HG02623 (cell line): ENCODE measurements around the gene ANO2.
"Not testable (repeated sequence)": the region's sequence is repeated elsewhere in the genome, so short reads cannot be mapped to it uniquely, and the experiment has no call there.

ENCODE experiments used
- ATAC-seq: cut with Tn5 transposase; IDR thresholded peaks from one replicate; pipeline ENCODE4 v1.9.1; 2021; ENCODE audit warnings: moderate library complexity; ENCODE audit not compliant: unreplicated experiment

ANO2 gene

DNA sequence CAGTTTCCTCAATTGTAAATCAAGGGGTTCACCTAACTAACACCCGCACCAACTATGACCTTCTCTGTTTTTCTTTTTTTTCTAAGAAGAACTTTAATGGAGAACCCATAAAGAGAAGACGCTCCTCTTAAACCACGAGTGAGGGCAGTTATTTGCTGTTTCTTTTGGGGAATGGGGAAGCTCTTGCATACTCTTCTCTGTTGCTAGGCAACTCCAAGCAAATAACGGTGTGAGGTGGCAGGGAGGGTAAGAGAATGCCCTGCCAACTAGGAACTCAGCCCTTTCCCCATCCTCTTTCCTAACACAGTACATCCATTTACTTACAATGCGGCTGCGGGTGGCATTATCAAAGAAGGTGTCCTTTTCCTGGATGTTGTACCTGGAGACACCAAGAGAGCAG, 114.9 kb downstream of the ANO2 start:
- no peak for ATAC-seq

DNA sequence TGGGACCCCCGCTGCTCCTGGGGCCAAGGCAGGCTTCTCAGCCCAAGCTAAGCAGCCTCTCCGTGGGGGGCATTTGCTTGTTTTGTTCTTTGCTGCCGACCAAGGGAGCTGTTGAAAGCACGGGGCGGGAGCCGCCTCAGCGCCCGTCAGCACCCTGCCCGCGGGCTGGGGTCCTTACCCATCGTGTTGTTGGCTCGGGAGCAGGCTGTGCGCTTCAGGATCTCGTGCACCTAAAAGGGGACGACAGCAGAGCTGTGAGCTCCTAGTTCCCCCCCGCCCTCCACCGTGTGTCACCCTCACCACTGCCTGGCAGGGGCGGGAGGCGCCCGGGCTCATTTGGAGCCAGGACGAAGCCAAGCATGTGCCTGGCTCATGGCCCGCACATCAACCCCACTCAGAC, 117.5 kb downstream of the ANO2 start:
- no peak for ATAC-seq

DNA sequence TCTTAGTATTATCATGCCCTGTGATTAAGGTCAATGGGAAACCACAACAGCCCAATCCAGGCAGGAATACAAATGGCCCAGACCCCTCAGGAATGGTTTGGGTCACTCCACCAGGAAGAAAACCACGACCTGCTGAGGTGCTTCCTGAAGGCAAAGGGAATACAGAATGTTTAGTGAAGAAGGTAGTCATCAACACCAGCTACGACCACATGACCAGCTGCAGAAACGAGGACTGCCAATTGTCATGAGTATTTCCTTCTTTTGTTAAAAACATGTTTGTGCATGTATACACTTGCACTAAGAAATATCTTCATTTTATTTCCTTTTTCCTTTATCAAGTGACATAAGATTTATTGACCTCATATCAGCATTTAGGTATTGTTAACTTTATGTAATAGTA, 119.3 kb downstream of the ANO2 start:
- not testable (repeated sequence) for ATAC-seq

DNA sequence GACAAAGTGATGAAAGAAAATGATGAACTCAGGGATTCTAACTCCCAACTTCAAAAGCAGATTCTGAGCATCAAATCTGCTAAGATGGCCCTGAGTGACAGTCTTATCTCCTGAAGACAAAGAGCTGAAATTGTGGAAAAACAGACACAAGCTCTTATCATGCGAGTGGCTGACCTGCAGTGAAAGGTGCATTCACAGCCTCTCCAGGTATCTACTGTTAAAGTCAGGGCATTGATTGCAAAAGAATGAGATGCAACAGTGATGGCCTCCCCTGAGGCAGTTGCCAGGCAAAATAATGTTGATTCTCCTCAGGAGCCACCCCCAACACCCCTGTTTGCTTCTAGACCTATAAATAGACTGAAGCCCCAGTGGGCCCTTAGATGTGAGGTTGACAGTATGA, 126.2 kb downstream of the ANO2 start:
- ATAC-seq: not testable (repeated sequence)

DNA sequence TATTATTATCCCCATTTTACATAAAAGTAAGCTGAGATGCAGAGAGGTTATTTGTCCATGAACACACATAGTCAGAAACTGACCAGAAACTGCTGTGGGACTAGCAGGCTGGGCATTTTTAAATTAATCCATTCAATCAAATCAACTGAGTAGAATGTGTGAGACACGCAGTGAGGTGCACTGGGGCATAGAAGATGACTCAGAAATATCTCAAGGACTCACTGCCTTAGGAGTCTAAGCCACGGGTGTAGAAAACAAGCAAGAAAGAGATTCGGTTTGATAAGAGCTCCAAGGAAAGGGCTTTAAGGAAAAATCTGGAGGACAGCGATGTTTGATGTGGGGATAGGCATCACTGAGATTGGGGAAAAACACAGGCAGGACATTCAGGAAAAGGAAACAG, 127.8 kb downstream of the ANO2 start:
- ATAC-seq: no peak

DNA sequence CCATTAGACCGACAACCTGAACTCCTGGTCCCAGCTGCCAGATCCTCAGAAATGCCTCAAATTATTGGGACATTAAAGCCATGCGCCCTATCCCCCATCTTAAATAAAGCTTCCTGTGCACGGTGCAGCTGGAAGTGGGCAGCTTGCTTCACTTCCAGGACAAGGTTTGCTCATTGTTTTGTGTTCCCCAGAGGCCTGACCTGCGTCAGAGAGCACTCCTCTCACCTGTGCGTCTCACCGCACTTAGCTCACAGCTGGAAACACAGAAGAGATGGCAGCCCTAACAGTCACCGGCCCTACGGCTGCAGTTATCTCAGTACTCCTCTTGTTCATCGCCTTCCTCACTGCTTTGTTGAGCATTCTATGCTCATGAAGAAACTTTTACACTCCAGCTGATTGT, 135.5 kb downstream of the ANO2 start:
- ATAC-seq: no peak

DNA sequence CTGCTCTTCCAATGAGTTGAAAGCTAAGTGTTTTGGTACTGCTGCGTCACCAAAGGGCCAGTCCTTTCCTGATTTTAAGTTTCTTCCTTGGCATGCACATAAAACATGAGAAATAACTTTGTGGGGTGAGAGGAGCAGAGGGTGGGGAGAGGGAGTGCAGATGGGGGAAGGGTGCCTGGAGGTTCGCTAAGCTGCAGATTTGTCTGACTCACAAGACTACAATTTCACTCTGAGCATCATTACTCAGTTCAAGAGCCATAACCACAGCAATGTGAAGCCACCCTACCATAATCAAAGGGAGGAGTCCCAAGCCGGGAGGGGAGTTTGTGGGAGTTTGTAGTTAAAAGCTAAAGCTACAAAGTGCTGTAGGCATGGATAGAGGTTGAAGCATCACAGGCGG, 136.1 kb downstream of the ANO2 start:
- no peak for ATAC-seq

DNA sequence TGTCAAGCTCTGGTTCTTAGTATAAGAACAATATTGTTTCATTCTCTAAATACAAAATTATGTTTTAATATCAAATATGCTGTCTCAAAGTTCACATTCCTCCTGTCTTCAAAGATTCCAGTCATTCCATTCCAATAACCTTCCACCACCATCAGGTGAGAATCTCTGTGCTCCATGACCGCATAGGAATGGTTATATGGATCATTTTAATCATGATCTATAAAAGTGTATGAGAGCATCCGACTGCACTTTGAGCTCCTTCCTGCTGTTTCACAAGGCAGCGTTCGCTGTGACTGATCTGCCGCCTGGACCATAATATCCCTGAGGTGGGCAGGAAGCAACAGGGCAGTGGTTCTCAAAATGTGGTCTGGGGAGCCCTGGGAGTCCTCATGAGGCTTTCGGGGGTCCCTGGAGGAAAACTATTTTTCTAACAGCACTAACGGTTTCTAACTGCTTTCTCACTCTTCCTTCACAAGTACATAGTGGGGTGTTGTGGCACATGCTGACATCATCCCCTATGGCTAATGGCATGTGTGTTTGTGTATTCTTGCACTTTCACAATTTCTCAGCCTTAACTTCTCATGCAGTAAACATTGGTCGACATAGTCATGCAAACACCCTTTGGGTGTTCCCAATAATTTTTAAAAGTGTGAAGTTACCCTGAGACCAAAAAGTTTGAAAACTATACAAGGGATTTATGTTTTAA, 137.4 kb downstream of the ANO2 start:
- ATAC-seq: no peak

DNA sequence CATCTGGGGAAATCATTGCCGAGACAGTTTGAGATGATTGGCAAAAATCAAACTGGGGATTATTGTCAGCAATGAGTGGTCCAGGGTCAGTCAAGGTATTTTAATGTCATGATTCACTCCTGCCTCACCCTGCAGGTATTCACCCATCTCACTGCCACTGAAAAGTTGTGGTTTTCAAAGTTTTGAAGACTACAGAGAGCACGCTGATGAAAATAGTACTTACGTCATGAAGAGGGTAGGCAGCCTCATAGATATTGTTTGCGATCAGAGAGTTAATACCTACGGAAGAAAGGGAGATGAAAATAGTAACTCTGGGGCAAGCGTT, 138.0 kb downstream of the ANO2 start:
- no peak for ATAC-seq

DNA sequence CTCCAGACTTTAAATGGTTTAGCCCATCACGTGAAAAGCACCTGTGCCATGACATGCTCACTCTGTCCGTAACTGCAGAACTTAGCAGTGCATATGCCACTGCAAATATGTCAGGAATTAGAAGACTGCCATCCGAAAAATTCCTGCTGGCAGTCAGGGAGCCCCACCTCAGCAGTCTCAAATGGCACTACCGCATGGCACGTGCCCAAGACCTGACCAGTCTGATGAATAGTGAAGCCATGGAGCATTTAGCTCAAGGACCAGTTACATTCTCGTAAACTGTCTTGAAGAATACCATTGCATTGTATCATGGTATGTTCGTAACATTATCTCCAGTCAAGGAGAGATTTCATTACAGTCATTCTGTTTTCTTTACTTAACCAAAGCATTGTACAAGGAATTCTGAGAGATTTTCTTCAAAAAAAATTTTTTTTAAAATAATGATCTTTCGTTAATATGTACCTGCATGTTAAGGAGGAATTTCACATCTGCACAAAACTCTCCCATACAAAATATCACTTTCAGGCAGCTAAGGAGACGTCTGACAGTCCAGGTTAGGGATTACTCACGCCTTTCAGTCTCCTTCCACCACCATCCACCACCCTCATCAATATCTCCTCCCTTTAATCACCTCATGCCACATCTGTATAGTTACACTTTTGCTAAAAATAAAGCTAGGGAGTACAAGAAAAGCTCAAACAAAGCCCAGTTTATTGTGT, 138.5 kb downstream of the ANO2 start:
- no peak for ATAC-seq

DNA sequence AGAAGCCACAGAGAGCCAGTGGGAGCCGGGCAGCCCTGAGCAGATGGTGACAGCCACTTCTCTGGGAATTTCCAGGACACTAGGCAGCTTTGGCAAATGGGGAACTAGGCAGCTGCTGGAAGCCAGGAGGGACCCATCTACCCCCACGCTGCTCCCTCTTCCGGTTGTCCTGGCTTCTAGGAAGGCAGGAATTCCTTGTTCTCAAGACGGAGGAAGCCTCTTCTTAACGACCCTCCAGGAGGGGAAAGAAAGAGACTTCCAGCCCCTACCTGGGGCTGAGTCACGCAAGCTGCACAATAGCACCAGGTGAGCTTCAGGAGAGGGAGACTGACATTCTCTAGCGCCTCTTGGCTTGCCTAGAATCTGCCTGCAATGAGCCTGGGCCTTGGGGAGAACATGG, 141.5 kb downstream of the ANO2 start:
- ATAC-seq: no peak

DNA sequence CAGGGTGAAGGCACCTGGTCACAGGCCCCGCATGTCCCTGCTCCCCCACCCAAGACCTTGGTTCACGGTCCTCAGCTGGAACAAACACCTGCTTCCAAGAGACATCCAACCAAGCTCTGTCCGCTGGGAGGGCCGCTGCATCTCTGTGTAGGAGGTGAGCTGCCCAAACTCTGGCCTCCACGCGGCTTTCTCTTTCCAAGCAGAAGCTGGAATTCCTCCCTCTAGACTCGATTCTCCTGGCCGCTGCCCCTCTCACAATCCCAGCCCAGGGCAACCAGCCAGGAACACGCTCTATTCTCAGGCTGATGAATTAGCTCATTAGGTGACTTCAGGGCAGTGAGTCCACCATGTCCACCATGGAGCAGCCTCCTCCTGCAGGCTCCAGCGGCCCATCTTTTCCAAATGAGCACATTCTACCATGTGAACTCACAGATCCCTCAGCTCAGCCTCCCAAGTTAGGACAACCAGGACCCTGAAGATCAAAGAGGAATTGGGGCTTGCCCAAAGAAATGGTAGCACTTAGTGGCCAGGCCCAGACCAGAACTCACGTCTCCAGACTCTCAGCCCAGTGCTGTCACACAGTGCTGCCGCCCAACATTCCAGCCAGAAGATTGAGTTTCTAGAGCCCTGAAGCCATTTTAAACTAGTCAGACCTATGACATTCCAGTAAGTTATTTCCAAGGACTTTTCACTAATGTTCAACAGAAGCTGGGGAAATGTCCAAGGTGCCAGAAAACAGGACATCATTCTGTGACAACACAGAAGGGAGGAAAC, 146.6 kb downstream of the ANO2 start:
- ATAC-seq: no peak

DNA sequence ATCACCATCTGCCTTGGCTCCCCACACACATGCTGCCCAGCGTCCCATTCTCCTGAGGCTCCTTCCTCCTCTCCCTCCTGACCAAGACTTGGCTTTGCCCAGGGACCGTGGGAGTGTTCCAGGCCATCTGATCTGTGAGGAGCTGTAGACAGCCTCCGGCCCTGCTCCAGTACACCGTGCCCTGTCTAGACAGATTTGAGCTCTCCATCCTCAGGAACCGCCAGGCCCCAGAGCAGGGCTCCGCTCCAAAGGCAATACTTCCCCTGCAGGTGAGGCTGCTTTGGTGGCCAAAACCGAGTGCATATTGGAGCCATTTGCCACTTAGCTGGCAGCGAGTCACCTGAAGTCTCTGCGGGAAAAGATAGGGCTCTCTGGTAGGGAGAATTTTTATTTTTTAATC, 147.4 kb downstream of the ANO2 start:
- ATAC-seq: no peak

DNA sequence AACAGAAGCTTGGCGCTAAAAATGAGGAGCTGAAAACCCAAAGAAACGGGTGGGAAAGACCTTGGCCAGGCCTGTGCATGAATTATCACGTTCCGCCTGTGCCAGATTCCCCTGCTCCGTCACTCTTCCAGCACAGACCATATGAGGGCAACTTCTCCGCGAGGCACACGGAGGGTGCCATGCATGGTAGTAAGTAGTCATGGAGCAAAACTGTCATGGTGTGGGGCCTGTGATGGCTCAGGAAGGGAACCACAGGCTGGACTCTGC, 148.2 kb downstream of the ANO2 start:
- ATAC-seq: no peak

DNA sequence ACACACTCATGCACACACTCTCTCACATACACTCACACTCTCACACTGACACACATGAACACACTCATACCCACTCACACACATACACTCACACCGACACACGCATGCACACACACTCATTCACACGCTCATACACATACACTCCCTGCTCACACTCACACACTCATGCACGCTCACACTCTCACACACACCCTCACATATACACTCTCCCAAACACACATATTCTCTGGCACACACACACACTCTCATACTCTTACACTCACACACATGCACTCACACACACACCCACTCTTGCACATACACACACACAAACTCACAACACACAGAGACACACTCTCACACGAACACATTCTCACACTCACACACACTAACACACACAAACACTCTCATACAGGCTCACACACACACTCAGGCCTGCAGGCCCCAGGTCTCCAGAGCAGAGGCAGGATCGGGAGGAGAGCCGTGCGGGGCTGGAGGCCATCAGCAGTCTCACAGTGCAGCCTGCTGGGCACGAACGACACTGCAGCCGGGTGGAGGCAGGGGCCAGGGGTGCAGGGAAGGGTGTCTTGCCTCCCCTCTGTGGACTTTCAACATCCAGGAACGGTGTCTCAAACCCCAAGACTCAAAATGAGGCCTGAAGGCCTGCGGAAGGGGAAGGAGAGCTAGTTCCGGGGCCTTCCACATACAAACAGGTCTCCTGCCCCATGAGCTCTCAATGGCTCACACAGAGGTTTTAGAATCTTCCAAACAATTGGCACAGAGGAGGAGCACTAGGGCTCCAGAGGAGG, 148.7 kb downstream of the ANO2 start:
- ATAC-seq: no peak

DNA sequence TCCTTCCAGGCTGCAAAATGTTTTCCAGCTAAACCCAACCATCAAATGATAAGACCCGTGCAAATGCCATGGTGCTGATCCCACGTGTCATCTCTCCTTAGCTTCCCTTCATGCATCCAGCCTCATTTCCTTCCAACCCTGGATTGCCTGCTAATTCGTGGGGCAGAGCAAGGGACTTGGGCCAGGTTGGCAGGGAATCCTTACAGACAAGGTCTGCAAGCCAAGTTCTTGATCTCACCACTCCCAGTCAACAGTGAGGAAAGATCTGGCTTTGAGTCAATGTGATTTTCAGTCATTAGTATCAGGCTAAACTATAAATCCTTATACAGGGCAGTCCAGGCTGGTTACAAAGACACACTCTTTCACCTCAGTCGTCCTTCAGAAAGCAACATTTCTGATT, 150.9 kb downstream of the ANO2 start:
- no peak for ATAC-seq

DNA sequence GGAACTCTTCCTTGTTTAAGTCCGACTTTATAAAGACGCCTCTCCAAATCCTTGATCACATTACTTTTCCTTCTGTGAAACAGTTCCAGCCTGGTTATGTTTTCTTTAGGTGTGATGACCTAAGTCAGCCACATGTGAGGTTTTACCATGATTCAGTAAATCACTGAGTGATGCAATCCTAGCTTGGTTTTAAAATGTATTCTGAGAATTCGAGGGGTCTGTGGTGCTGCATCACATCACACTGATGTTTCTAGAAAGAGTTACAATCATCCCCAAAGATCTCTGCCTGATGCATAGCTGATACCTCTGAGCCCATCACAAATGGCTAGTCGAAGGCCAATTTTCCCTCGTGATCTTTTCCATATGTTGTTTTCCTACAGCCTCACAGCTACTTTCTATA, 152.7 kb downstream of the ANO2 start:
- no peak for ATAC-seq

DNA sequence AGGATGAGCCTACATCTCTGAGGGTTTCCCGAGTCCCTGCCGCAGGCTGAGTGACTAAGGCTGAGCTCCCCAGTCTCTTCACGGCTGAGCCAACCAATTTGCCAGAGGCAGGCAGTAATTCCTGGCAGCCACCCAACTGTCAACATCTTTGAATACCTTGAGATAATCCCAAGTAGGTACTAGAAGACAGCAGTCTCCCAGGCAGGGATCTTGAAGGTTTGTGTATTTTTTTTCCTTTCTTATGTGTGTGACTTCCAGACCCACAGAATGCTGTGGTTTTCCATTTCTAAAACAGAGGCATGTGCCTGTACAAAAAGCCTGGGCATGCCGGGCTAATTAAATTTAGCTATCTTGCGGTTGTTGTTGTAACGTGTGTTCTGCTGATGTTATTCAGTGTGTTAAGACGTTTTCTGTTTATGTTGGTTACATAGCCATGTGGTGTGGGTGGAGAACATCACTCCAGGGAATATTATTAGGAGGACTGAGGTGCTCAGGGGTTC, 155.5 kb downstream of the ANO2 start:
- ATAC-seq: no peak

DNA sequence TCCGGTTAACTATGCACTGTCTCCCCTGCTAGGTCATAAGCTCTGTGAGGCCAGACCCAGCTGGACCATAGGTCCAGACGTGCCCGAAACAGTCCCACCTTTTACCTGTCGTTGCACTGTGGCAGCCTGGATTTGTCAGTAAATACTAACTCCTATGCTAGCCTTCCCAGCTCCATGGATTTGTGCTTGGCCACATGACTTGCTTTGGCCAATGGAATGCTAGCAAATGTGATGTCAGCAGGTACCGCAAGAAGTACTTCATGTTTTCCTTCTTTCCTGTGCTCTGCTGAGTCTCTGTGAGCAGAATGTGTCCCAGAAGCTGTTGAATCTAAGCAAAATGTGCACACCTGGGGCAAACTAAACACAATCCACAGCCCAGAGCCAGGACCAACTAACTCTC, 157.2 kb downstream of the ANO2 start:
- no peak for ATAC-seq

DNA sequence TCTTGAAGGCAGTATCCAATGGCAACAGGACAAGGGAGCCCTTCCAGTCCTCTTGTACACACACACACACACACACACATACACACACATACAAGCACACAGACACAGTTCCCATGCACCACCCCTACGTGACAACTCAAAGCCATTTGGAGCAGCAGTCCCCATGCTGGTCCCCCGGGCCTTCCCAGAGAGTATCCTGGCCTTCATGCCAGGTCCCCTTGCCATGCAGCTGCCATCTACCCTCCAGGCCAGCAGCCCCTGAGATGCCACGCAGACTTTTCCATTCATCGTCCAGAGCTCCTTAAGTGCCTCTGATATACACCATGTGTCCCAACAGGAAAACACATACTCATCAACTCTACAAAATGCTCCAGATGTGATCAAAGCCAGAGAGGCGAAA, 159.5 kb downstream of the ANO2 start:
- ATAC-seq: no peak

DNA sequence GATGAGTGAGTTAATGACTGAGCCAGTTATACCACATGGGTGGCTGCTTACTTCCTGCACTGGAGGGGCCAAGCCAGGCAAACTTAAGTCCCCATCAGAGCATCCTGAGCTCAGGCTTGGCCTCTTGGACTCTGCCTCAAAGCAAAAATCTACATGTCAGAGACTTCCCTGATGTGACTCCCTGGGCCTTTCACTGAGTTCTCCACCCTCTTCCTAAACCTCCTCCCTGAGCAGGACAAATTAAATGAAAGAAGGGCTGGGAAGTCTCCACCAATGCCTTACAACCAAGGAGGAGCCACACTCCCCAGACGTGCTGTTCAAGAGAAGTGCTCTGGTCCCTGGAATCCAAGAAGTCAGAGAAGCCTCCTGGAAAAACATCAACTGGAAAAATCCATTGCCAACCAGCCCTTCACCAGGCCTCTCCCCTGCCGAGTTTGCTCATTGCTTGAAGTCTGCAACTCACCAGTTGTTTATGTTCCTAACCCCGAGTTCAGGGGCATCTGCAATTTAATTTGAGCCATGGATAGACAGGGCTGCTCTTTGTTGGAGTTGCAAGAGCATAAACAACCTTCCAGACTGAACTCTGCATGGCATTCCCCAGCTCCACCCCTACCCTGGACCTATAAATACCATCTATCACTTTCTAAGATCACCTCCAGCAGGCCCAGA, 160.5 kb downstream of the ANO2 start:
- ATAC-seq: no peak
